Chondrocyte (in vitro differentiated cells): ENCODE measurements around the gene MAPKAP1. TPM values are rescaled to one million over a fixed set of nuclear protein-coding genes. Genes with fewer than 3 reads are reported as not detected.

ENCODE experiments used
- DNase-seq: peaks from one replicate; pipeline ENCODE4 v3.0.0; 2021; ENCODE audit warnings: mixed read lengths, low spot score
- H3K27ac Mint-ChIP-seq: one replicate; pipeline ENCODE4 v1.8.0; 2021; ENCODE audit warnings: mild to moderate bottlenecking, moderate library complexity, mixed read lengths; ENCODE audit not compliant: unreplicated experiment
- H3K27me3 Mint-ChIP-seq: 2 replicates; pipeline ENCODE4 v1.8.0; 2021; ENCODE audit warnings: low read depth, mixed read lengths
- H3K36me3 Mint-ChIP-seq: 2 replicates; pipeline ENCODE4 v1.8.0; 2021; ENCODE audit warnings: low read depth, mixed read lengths
- H3K4me1 Mint-ChIP-seq: 2 replicates; pipeline ENCODE4 v1.8.0; 2021; ENCODE audit warnings: low read depth, mild to moderate bottlenecking, mixed read lengths
- H3K4me3 Mint-ChIP-seq: one replicate; pipeline ENCODE4 v1.8.0; 2021; ENCODE audit warnings: mild to moderate bottlenecking, moderate library complexity, mixed read lengths; ENCODE audit not compliant: unreplicated experiment
- H3K9me3 Mint-ChIP-seq: 2 replicates; pipeline ENCODE4 v1.8.0; 2021; ENCODE audit warnings: low read depth, mixed read lengths
- CTCF ChIP-seq: fragments of 200-600 bp; sonication (generic); IDR thresholded peaks from 2 replicates; pipeline ENCODE4 v1.5.0; 2021; ENCODE audit warnings: antibody characterized with exemption, mild to moderate bottlenecking, moderate library complexity
- long read RNA-seq: library from polyadenylated mRNA; stranded (forward); transcript quantifications from one replicate; pipeline ENCODE4 v2.0.0, GENCODE V29; 2021
- total RNA-seq: library from RNA; stranded (reverse); gene quantifications from 3 replicates; pipeline ENCODE4 v1.2.1, GENCODE V29; 2021

The MAPKAP1 gene
- total RNA-seq = 80.3 to 93.9 TPM (median 91.5 TPM) in 3 replicates
- long read RNA-seq, transcript MAPKAP1-205 (11 exons, 3,045 nt) = minor isoform, 9 of 215 reads
- long read RNA-seq, transcript MAPKAP1-207 (8 exons, 1,586 nt) = minor isoform, 7 of 215 reads
- long read RNA-seq, transcript MAPKAP1-201 (12 exons, 3,395 nt) = major isoform, 92 of 215 reads
- long read RNA-seq, transcript MAPKAP1-202 (11 exons, 3,256 nt) = minor isoform, 56 of 215 reads
- long read RNA-seq, partial matches to known transcripts = 13 of 215 reads
- long read RNA-seq, other reads (novel, unspliced or antisense) = 30 of 215 reads

- peak within 1 kb of the TSS; percentile 81 for H3K4me3 Mint-ChIP-seq
- TF ChIP-seq CTCF = peak; percentile 34
- peak; percentile 99 for DNase-seq
- no peaks in the 10 kb centered on the region for H3K27me3 Mint-ChIP-seq
- H3K9me3 Mint-ChIP-seq = no peaks in the 10 kb centered on the region
- no peaks in the 10 kb centered on the region for H3K36me3 Mint-ChIP-seq
- H3K27ac Mint-ChIP-seq = peak within 1 kb of the TSS; percentile 85
- peaks cover 34% of the 10 kb centered on the region for H3K4me1 Mint-ChIP-seq
Measured at GRCh38 chr9:125706651-125707471, at the start of gene MAPKAP1. TSS of gene MAPKAP1 (minus strand) at chr9:125707208. CDS start at chr9:125672574, 34,634 bp downstream.

- no peak for DNase-seq
- no peak overlapping the region for H3K27ac Mint-ChIP-seq
- H3K9me3 Mint-ChIP-seq = no peaks in the 10 kb centered on the region
- no peaks in the 10 kb centered on the region for H3K27me3 Mint-ChIP-seq
- H3K4me3 Mint-ChIP-seq = no peak overlapping the region
- TF ChIP-seq CTCF = no peak
- H3K4me1 Mint-ChIP-seq = peaks cover 17% of the 10 kb centered on the region
- peaks cover 3% of the 10 kb centered on the region for H3K36me3 Mint-ChIP-seq
Measured at GRCh38 chr9:125756518-125756917, 49.5 kb upstream of the MAPKAP1 start.

GRCh38 chr9:125755340-125755739 lies 48.3 kb upstream of the MAPKAP1 start:
- no peaks in the 10 kb centered on the region for H3K9me3 Mint-ChIP-seq
- TF ChIP-seq CTCF = no peak
- DNase-seq = no peak
- no peak overlapping the region for H3K27ac Mint-ChIP-seq
- peaks cover 3% of the 10 kb centered on the region for H3K36me3 Mint-ChIP-seq
- H3K4me1 Mint-ChIP-seq = peaks cover 23% of the 10 kb centered on the region
- H3K27me3 Mint-ChIP-seq = no peaks in the 10 kb centered on the region
- H3K4me3 Mint-ChIP-seq = no peak overlapping the region

- Mint-ChIP-seq H3K4me3 (no peak overlapping the region), H3K4me1 (peaks cover 27% of the 10 kb centered on the region)
- no peak for DNase-seq
Measured at GRCh38 chr9:125754096-125754495, 47.1 kb upstream of the MAPKAP1 start.

More at GRCh38 chr9:125754096-125754495, 47.1 kb upstream of the MAPKAP1 start:
- Mint-ChIP-seq H3K27me3 (no peaks in the 10 kb centered on the region), H3K27ac (no peak overlapping the region), H3K9me3 (no peaks in the 10 kb centered on the region), H3K36me3 (peaks cover 3% of the 10 kb centered on the region)
- TF ChIP-seq CTCF = no peak
